Activated CD8-positive, alpha-beta memory T cell treated with anti-CD3 and anti-CD28 coated beads, Interleukin-2, amount 50 U/mL, for 4 hours (primary cell): ENCODE measurements around the gene RTN3.
A peak's percentile ranks its signal among the peaks of the same experiment; 100 is the strongest.
"Not testable (repeated sequence)": the region's sequence is repeated elsewhere in the genome, so short reads cannot be mapped to it uniquely, and the experiment has no call there.

Experiments
- DNase-seq: peaks from one replicate; pipeline ENCODE4 v3.0.0-alpha.2; 2020

RTN3 gene

GRCh38 chr11:63683133-63683991 lies 2.1 kb downstream of the RTN3 start:
- DNase-seq: no peak

- not testable (repeated sequence) for DNase-seq
These were observed 3.9 kb downstream of the RTN3 start for GRCh38 chr11:63685158-63685721.

GRCh38 chr11:63686926-63687325 lies 5.6 kb downstream of the RTN3 start:
- DNase-seq: no peak

GRCh38 chr11:63687845-63688244 lies 6.5 kb downstream of the RTN3 start:
- no peak for DNase-seq

DNA sequence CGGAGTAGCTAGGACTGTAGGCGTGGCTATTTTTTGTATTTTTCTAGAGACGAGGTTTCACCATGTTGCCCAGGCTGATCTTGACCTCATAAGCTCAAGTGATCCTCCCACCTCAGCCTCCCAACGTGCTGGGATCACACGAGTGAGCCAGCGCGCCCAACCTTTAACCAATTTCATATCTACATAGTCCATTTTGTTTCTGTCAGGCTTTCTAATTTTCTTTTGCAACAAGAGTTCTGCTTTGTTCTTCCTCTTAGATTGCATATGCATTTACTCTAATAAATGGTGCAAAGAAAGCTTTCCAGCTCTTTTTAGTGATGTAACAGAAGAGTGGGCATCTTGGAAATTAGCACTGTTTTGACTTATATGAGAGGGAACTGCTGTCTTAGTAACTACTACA lies 13.3 kb downstream of the RTN3 start:
- no peak for DNase-seq

DNA sequence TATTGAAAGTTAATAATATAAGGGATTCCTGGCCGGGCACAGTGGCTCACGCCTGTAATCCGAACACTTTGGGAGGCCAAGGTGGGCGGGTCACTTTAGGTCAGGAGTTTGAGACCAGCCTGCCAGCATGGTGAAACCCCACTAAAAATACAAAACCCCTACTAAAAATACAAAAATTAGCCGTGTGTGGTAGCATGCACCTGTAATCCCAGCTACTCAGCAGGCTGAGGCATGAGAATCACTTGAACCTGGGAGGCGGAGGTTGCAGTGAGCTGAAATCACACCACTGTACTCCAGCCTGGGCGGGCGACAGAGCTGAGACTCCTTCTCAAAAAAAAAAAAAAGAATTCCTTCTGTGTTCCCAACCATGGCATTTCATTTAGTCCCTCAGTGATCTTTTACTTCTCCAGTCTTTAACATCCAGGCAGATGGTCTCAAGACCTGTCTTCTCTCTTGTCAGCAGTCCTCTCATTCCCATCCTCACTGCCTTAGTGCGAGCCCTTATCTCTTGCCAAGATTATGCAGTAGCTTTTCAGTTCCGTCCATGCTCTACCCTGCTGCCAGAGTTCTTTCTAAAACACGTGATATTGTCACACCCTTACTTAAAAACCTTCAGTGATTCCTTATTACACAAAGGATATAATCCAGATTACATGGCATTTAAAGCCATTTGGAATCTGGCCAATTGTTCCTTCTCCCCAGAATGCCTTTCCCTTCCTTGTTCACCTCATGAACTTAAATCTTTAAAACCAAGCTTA lies 17.9 kb downstream of the RTN3 start:
- DNase-seq: no peak

DNA sequence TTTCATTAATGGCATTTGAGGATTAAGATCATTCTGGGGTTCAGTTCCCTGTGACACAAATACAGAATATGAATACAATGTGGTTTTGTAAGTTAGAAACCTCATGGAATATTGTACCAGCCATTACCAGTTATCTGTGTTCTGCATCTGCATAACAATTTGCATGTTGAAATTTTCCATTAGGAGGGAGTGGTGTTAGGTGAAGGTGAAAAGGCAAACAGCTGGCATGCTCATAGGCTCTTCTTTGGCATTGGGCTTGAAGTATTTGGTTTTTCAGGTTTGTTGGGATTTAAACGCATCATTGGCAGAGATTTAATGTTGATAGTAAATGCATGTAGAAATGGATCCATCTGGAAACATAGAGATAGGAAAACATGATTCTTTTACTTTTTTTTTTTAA lies 18.6 kb downstream of the RTN3 start:
- no peak for DNase-seq

DNA sequence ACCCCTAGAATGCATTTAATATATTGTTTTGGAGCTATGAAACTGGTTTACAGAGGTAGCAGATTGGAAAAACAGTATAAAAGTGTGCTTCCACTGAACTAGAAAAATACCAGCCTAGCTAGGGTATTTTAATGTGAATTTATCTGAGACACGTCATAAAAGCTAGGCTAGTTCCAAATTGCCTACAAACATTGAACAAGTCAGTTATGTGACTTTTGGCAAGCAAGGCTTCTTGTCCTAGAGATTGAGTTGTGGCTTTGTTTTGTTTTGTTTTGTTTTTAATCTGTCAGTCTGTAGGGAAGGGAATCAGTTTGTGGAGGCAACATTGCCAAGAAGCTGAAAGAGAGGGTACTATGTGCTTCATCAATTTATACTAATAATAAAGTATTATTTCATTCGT lies 24.2 kb downstream of the RTN3 start:
- no peak for DNase-seq

- no peak for DNase-seq
These were observed 27.5 kb downstream of the RTN3 start for GRCh38 chr11:63708764-63709163.

- no peak for DNase-seq
These were observed 28.1 kb downstream of the RTN3 start for GRCh38 chr11:63709336-63709884.

- no peak for DNase-seq
These were observed 29.3 kb downstream of the RTN3 start for GRCh38 chr11:63710476-63711217.

GRCh38 chr11:63711838-63712237 lies 30.5 kb downstream of the RTN3 start:
- DNase-seq: no peak

DNA sequence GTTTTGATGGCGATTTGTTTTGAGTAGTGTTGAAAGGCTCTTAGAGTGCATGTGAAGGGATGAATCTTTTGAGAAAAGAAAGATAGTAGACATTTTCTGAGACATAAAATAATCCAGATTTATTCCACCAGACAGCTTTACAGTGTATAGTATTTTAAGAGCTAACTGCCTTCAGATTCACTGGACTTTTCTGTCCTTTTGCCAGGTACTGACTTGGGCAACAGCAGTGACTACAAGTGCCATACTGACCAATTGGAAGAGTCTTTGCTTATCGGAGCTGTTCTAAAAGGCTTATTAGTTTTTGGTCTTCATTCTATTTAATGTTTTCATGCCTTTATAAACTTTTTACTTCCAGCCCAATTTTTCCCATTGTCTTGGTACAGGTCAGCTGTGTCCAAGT lies 32.5 kb downstream of the RTN3 start:
- DNase-seq: no peak

DNA sequence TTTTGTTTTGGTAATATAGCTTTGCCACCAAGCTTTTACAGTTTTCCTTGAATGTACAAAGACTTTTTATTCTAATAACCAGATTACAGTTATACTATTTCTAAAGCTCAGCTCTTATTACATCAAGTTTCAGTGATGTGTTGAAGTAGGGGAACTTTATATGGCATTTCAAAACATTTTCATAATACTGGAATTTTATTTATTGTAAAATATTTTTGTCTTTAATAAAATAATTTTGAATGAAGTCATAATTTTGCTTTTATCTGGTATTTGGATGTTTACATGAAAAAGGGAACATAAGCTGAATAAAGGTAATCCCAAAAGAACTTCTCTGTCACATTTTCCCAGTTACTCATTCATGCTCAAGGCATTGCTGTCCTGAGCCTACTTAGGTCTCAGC lies 34.7 kb downstream of the RTN3 start:
- no peak for DNase-seq

DNA sequence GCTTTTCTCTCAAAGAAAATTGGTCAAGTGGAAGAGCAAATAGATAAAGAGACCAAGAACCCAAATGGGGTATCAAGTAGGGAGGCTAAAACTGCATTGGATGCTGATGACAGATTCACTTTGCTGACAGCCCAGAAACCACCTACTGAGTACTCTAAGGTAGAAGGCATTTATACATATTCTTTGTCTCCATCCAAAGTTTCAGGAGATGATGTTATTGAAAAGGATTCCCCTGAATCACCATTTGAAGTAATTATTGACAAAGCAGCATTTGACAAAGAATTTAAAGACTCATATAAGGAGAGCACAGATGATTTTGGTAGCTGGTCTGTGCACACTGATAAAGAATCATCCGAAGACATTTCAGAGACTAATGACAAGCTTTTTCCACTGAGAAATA lies 37.7 kb downstream of the RTN3 start:
- DNase-seq: no peak

DNA sequence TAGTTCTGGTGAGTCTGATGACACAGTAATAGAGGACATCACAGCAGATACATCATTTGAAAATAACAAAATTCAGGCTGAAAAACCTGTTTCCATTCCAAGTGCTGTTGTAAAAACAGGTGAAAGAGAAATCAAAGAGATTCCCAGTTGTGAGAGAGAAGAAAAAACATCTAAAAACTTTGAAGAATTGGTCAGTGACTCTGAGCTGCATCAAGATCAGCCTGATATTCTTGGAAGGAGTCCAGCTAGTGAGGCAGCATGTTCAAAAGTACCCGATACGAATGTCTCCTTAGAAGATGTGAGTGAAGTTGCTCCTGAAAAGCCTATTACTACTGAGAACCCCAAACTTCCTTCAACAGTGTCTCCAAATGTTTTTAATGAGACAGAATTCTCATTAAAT lies 38.7 kb downstream of the RTN3 start:
- DNase-seq: no peak

DNA sequence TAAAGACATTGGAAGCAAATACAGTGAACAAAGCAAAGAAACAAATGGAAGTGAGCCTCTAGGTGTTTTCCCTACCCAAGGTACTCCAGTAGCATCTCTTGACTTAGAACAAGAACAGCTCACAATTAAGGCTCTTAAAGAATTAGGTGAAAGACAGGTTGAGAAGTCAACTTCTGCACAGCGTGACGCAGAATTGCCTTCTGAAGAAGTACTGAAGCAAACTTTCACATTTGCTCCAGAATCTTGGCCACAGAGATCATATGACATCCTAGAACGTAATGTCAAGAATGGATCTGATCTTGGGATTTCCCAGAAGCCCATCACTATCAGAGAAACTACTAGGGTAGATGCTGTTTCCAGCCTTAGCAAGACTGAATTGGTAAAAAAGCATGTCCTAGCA lies 39.3 kb downstream of the RTN3 start:
- DNase-seq: no peak

GRCh38 chr11:63729326-63729725 lies 48.0 kb downstream of the RTN3 start:
- DNase-seq: no peak

GRCh38 chr11:63736864-63737263 lies 55.6 kb downstream of the RTN3 start:
- DNase-seq: no peak

DNA sequence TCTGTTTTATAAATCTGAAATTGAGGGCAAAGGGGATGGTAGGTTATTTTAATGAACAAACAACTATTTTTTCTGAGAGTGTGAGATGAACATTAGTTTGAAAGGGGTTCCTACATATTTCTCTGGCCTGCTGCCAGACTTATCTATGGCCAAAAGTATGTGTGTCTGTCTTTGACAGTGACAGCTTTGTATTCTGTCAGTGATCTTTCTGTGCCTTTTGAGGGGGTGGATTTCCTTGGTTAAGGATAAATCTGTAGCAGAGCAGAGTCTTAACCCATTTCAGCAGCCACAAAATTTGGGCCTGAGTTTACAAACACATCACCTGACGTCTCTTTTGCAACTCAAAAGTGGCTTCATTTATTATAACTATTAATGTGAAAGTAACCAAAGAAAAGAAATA lies 56.4 kb downstream of the RTN3 start:
- DNase-seq: no peak

DNA sequence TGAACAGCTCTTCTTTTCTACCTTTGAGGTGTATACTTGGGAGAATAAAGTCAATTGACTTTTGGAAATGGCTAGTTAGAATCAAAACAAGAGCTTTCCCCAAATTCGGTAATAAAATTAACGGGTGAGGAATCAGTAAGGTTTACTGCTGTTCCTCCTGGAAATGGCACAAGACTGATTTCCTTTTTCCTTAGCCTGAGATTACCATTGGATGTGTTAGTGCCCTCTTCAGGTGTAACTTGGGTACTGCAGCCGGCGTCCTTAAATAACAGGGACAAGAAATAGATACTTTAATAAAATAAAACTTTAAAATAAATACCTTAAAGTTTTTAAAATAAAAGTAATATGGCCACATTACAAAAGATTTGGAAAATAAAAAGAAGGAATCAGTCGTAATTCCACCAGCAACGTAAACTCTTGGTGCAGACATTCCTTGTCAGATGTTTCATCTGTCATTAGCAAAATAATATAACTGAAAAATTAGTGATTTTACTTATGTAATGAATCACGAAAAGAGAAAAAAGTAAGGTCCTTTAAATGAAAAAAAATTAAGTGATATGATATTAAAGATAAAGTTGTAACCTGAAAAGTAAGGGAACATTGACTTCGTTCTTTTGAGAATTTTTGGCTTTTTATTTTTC lies 57.5 kb downstream of the RTN3 start:
- DNase-seq: peak; percentile 68
